Transverse colon (tissue), 4 donors: ENCODE data around the gene DGUOK. TPM values are rescaled to one million over a fixed set of nuclear protein-coding genes. Genes with fewer than 3 reads are reported as not detected.
A peak's percentile ranks its signal among the peaks of the same experiment; 100 is the strongest.

Experiments used
- DNase-seq: peaks from one replicate; pipeline ENCODE4 v3.0.0-alpha.2; 2019
- H3K27ac ChIP-seq, 4 donors: fragments of 200-600 bp; sonication (generic); 2 replicates each; pipeline ENCODE4 v1.5.1; 2016 to 2018; ENCODE audit warnings: inconsistent platforms in 4 of 4
- H3K27me3 ChIP-seq: fragments of 200-600 bp; sonication (generic); 2 replicates; pipeline ENCODE4 v1.5.1; 2017; ENCODE audit warnings: inconsistent platforms
- H3K36me3 ChIP-seq, 4 donors: fragments of 200-600 bp; sonication (generic); 2 replicates each; pipeline ENCODE4 v1.5.1; 2017 to 2019; ENCODE audit warnings: inconsistent platforms in 4 of 4
- H3K4me1 ChIP-seq, 4 donors: fragments of 200-600 bp; sonication (generic); 2 replicates each; pipeline ENCODE4 v1.5.1; 2017 to 2020; ENCODE audit warnings: inconsistent platforms in 4 of 4
- H3K4me3 ChIP-seq, 4 donors: fragments of 200-600 bp; sonication (generic); 1 replicate in 1 of 4; 2 replicates in 3 of 4; pipeline versions ENCODE4 v1.5.1 to v1.6.1; 2017 to 2019; ENCODE audit warnings: inconsistent platforms in 4 of 4
- H3K9me3 ChIP-seq, 2 donors: fragments of 200-600 bp; sonication (generic); 2 replicates each; pipeline ENCODE4 v1.5.1; 2017 to 2019; ENCODE audit warnings: inconsistent platforms in 2 of 2
- EP300 ChIP-seq: sonication (generic); formaldehyde crosslinking; IDR thresholded peaks from one replicate; pipeline ENCODE4 v1.6.1; 2017; ENCODE audit warnings: antibody characterized with exemption, low read depth
- POLR2A ChIP-seq: fragments of 450-650 bp; IDR thresholded peaks from one replicate; pipeline ENCODE4 v1.6.1; 2016; ENCODE audit warnings: antibody characterized with exemption, mild to moderate bottlenecking, moderate library complexity
- POLR2AphosphoS5 ChIP-seq, 3 donors: sonication (generic); formaldehyde crosslinking; IDR thresholded peaks; one replicate each; pipeline ENCODE4 v1.6.1; 2016; ENCODE audit warnings: antibody characterized with exemption in 3 of 3
- WGBS, 2 donors: methylation state at CpG; one replicate each; pipeline ENCODE4 v1.1.5; 2018; ENCODE audit warnings: low coverage in 1 of 2; 5-methylcytosine and 5-hydroxymethylcytosine counted together
- in situ Hi-C, 4 donors: fragments of 200-750 bp; cut with MboI; loops; one replicate each; pipeline versions ENCODE4 v1.15.0 to v1.15.1; 2017; ENCODE audit warnings: low sequenced_read_pairs in 3 of 4, low pct_ligation_motif_present in 1 of 4, low pct_unique_long_range_greater_than_20kb in 1 of 4
- intact Hi-C: fragments of 100-400 bp; cut with DNase I; formaldehyde crosslinking; loops from one replicate; pipeline ENCODE4 v1.15.1; 2023; ENCODE audit warnings: low total_unique reads
- total RNA-seq, 4 donors: library from RNA; depleted of rRNA; stranded (reverse); fragments of >200 nt; gene quantifications; one replicate each; pipeline ENCODE4 v1.1.0, GENCODE V29; 2016
- TF ChIP-seq, protein P1 (sequence below), 5 experiments: fragments of 200-600 bp in 3 of 5; fragments of 450-650 bp in 2 of 5; sonication (generic) in 3 of 5; IDR thresholded peaks; 1 replicate in 2 of 5; 2 replicates in 3 of 5; pipeline ENCODE4 v1.5.1; 2016 to 2017; ENCODE audit warnings: antibody characterized with exemption in 5 of 5, inconsistent platforms in 3 of 5, mild to moderate bottlenecking in 2 of 5, moderate library complexity in 1 of 5

The DGUOK gene
- total RNA-seq, 4 donors from 2014 or later = 27.3 to 49.7 (median 40.3) TPM

DNA sequence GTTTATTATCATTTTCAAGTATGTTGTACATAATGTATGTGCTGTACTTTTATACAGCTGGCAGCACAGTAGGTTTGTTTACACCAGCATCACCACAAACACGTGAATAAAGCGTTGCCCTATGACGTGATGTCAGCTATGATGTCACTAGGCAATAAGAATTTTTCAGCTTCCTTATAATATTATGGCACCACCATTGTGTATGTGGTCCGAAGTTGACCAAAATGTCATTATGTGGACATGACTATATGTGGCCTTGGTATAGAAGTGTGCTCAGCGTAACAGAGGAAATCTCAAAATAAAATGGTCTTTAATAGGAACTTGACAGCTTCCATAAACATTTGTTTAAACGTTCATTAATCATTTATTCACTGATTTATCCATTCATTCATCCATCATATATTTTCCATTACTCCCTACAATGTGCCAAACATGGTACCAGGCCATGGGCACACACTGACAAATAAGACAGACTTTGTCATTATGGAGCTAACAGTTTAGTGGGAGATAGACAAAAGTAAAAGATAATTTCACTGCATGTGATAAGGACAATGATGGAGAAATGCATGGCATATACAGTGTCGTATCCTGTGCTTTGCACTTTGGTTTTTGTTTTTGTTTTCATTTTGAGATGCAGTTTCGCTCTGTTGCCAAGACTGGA lies 15.0 kb upstream of the DGUOK start:
- H3K27ac ChIP-seq = peak overlapping the region in 3 of 4 donors; percentile 39 to 89 (median 40)
- in situ Hi-C loops = no loop called here
- H3K4me1 ChIP-seq = peaks cover 0 to 9% (median 2%) of the 10 kb centered on the region in 4 donors
- 69 to 80% methylated on average over 8 of the region's 8 CpGs for WGBS, 2 donors
- H3K27me3 ChIP-seq = no peaks in the 10 kb centered on the region
- H3K4me3 ChIP-seq = no peak overlapping the region
- intact Hi-C loops = no loop called here
- DNase-seq = no peak
- no peaks in the 10 kb centered on the region for H3K9me3 ChIP-seq
- TF ChIP-seq POLR2A (no peak), EP300 (no peak), POLR2AphosphoS5 (IDR thresholded peaks at IDR 0.05) (peak; percentile 14 to 48 (median 17))
- TF ChIP-seq, protein P1, sequence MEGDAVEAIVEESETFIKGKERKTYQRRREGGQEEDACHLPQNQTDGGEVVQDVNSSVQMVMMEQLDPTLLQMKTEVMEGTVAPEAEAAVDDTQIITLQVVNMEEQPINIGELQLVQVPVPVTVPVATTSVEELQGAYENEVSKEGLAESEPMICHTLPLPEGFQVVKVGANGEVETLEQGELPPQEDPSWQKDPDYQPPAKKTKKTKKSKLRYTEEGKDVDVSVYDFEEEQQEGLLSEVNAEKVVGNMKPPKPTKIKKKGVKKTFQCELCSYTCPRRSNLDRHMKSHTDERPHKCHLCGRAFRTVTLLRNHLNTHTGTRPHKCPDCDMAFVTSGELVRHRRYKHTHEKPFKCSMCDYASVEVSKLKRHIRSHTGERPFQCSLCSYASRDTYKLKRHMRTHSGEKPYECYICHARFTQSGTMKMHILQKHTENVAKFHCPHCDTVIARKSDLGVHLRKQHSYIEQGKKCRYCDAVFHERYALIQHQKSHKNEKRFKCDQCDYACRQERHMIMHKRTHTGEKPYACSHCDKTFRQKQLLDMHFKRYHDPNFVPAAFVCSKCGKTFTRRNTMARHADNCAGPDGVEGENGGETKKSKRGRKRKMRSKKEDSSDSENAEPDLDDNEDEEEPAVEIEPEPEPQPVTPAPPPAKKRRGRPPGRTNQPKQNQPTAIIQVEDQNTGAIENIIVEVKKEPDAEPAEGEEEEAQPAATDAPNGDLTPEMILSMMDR (IDR thresholded peaks at IDR 0.05) = no peak
- H3K36me3 ChIP-seq = peaks cover 0 to 9% (median 0%) of the 10 kb centered on the region in 4 donors

DNA sequence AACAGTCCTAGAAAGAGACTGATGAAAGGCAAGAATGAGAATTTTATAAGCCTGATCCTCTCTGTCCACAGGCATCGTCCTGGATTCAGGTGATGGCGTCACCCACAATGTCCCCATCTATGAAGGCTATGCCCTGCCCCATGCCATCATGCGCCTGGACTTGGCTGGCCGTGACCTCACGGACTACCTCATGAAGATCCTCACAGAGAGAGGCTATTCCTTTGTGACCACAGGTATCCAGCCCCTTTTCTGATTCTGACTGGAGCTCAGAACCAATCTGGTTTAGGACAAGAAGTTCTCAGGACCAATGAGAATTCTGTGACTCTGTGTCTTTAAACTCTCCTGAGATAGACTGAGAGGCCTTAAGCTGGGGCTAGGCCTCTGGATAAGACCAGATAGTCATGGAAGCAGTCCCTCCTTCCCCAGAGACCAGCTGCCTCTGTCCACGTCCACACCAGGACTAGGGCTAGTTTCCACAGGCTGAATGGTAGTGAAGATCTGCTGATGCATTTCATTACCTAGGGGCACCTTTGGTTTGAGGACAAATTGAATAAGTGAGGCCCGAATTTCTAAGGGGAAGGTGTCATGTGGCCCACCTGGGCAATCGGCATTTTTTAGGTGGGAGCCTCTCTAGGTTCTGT lies 13.1 kb upstream of the DGUOK start:
- no peak for DNase-seq
- intact Hi-C loops = no loop called here
- 90 to 100% methylated on average over 1 to 8 of the region's 8 CpGs for WGBS, 2 donors

GRCh38 chr2:73914667-73915066 lies 12.0 kb upstream of the DGUOK start:
- peak in 1 of 3 donors; percentile 16 for TF ChIP-seq POLR2AphosphoS5 (IDR thresholded peaks at IDR 0.05)
- TF ChIP-seq, protein P1 (IDR thresholded peaks at IDR 0.05) = no peak

More for the DNA sequence above, 13.1 kb upstream of the DGUOK start:
- H3K27me3 ChIP-seq = no peaks in the 10 kb centered on the region
- peaks cover 0 to 9% (median 0%) of the 10 kb centered on the region in 4 donors for H3K36me3 ChIP-seq
- in situ Hi-C loops = no loop called here
- TF ChIP-seq POLR2A = no peak
- peak in 2 of 3 donors; percentile 24 to 54 for TF ChIP-seq POLR2AphosphoS5 (IDR thresholded peaks at IDR 0.05)
- TF ChIP-seq, protein P1 (IDR thresholded peaks at IDR 0.05) = no peak
- TF ChIP-seq EP300 = no peak
- no peak overlapping the region for H3K4me3 ChIP-seq
- no peaks in the 10 kb centered on the region for H3K4me1 ChIP-seq
- no peaks in the 10 kb centered on the region for H3K9me3 ChIP-seq
- peak overlapping the region in 3 of 4 donors; percentile 41 to 89 (median 54) for H3K27ac ChIP-seq

GRCh38 chr2:73915437-73915993 lies 11.2 kb upstream of the DGUOK start:
- in situ Hi-C loops = no loop called here
- no peaks in the 10 kb centered on the region for H3K27me3 ChIP-seq
- no peak overlapping the region for H3K4me3 ChIP-seq
- H3K4me1 ChIP-seq = no peaks in the 10 kb centered on the region
- H3K27ac ChIP-seq = peak overlapping the region in 3 of 4 donors; percentile 41 to 89 (median 54)
- intact Hi-C loops = no loop called here
- TF ChIP-seq, protein P1 (IDR thresholded peaks at IDR 0.05) = no peak
- TF ChIP-seq POLR2AphosphoS5 (IDR thresholded peaks at IDR 0.05) = peak in 1 of 3 donors; percentile 26
- WGBS, 2 donors = 83 to 92% methylated on average over 4 to 5 of the region's 5 CpGs
- peaks cover 0 to 6% (median 0%) of the 10 kb centered on the region in 4 donors for H3K36me3 ChIP-seq
- DNase-seq = no peak
- H3K9me3 ChIP-seq = no peaks in the 10 kb centered on the region

More at GRCh38 chr2:73914667-73915066, 12.0 kb upstream of the DGUOK start:
- intact Hi-C loops (no loop called here), in situ Hi-C loops (no loop called here)
- Histone ChIP-seq H3K36me3 (peaks cover 0 to 6% (median 0%) of the 10 kb centered on the region in 4 donors), H3K4me1 (no peaks in the 10 kb centered on the region), H3K27ac (peak overlapping the region in 3 of 4 donors; percentile 41 to 89 (median 54)), H3K27me3 (no peaks in the 10 kb centered on the region), H3K4me3 (no peak overlapping the region), H3K9me3 (no peaks in the 10 kb centered on the region)
- DNase-seq = no peak
- WGBS, 2 donors = 79 to 83% methylated on average over 1 to 4 of the region's 4 CpGs
